MM.1S (cell line): ENCODE measurements around the gene NOVA1.

Source experiments
- EZH2 ChIP-seq: fragments of 300-600 bp; sonication (generic); optimal IDR thresholded peaks from 2 replicates; pipeline ENCODE3; 2017; ENCODE audit warnings: low read depth, mild to moderate bottlenecking, antibody characterized with exemption, low read length, mixed read lengths
- TF ChIP-seq, protein P1 (sequence below): fragments of 300-600 bp; sonication (generic); IDR thresholded peaks from 2 replicates; pipeline ENCODE4 v1.5.1; 2016; ENCODE audit warnings: antibody characterized with exemption, low read length, mixed read lengths

GRCh38 chr14:26443654-26444053 lies 154.2 kb downstream of the NOVA1 start:
- TF ChIP-seq, protein P1, sequence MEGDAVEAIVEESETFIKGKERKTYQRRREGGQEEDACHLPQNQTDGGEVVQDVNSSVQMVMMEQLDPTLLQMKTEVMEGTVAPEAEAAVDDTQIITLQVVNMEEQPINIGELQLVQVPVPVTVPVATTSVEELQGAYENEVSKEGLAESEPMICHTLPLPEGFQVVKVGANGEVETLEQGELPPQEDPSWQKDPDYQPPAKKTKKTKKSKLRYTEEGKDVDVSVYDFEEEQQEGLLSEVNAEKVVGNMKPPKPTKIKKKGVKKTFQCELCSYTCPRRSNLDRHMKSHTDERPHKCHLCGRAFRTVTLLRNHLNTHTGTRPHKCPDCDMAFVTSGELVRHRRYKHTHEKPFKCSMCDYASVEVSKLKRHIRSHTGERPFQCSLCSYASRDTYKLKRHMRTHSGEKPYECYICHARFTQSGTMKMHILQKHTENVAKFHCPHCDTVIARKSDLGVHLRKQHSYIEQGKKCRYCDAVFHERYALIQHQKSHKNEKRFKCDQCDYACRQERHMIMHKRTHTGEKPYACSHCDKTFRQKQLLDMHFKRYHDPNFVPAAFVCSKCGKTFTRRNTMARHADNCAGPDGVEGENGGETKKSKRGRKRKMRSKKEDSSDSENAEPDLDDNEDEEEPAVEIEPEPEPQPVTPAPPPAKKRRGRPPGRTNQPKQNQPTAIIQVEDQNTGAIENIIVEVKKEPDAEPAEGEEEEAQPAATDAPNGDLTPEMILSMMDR = no peak
- TF ChIP-seq EZH2 = no peak
